Loucy (cell line): ENCODE measurements around the gene IAH1.
"Not testable (repeated sequence)": the region's sequence is repeated elsewhere in the genome, so short reads cannot be mapped to it uniquely, and the experiment has no call there.

Experiments used
- EZH2phosphoT487 ChIP-seq: fragments of 200-600 bp; IDR thresholded peaks from 2 replicates; pipeline ENCODE4 v1.6.1; 2018; ENCODE audit warnings: antibody characterized with exemption, mild to moderate bottlenecking, moderate library complexity, borderline replicate concordance
- TF ChIP-seq, protein P1 (sequence below): fragments of 200-600 bp; sonication (generic); conservative IDR thresholded peaks from 2 replicates; pipeline ENCODE4 v1.5.1; 2014; ENCODE audit warnings: mild to moderate bottlenecking, antibody characterized with exemption, low read length

DNA sequence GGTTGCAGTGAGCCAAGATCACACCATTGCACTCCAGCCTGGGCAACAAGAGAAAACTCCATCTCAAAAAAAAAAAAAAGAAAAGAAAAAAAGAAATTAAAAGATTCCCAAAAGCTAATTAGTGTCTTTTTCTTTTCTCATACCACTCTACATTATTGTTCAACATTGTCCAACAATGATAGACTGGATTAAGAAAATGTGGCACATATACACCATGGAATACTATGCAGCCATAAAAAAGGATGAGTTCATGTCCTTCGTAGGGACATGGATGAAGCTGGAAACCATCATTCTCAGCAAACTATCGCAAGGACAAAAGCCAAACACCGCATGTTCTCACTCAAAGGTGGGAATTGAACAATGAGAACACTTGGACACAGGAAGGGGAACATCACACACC is 39.6 kb downstream of the IAH1 start:
- TF ChIP-seq, protein P1, sequence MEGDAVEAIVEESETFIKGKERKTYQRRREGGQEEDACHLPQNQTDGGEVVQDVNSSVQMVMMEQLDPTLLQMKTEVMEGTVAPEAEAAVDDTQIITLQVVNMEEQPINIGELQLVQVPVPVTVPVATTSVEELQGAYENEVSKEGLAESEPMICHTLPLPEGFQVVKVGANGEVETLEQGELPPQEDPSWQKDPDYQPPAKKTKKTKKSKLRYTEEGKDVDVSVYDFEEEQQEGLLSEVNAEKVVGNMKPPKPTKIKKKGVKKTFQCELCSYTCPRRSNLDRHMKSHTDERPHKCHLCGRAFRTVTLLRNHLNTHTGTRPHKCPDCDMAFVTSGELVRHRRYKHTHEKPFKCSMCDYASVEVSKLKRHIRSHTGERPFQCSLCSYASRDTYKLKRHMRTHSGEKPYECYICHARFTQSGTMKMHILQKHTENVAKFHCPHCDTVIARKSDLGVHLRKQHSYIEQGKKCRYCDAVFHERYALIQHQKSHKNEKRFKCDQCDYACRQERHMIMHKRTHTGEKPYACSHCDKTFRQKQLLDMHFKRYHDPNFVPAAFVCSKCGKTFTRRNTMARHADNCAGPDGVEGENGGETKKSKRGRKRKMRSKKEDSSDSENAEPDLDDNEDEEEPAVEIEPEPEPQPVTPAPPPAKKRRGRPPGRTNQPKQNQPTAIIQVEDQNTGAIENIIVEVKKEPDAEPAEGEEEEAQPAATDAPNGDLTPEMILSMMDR: not testable (repeated sequence)
- not testable (repeated sequence) for TF ChIP-seq EZH2phosphoT487
